H1 (cell line): Measurements from ENCODE around the gene TLCD3B. TPM values are rescaled to one million over a fixed set of nuclear protein-coding genes. Genes with fewer than 3 reads are reported as not detected.

Experiments used
- CTCF ChIA-PET: fragments of 300-600 bp; sonication (Branson Sonifier 250); formaldehyde crosslinking; loops from one replicate; lab custom pipeline; 2021; ENCODE audit not compliant: partially characterized antibody; lab: Charles Lee
- POLR2A ChIA-PET: fragments of 300-600 bp; sonication (Branson Sonifier 250); formaldehyde crosslinking; loops from one replicate; lab custom pipeline; 2021; ENCODE audit warnings: inconsistent platforms; ENCODE audit not compliant: partially characterized antibody; lab: Charles Lee
- DNase-seq, 2 experiments: peaks; one replicate each; pipeline versions ENCODE4 v3.0.0 to v3.0.0-alpha.2; 2010 to 2022; ENCODE audit warnings: low spot score in 2 of 2, low read depth in 1 of 2, mixed read lengths in 1 of 2
- FAIRE-seq: peaks from 2 replicates; lab custom pipeline; 2011; peaks lifted over from hg19 to GRCh38; lab: Jason Lieb, UNC
- H2AFZ ChIP-seq: 2 replicates; pipeline ENCODE4 v1.8.1; 2012; ENCODE audit warnings: low read length, inconsistent platforms
- H2AK5ac ChIP-seq: 2 replicates; pipeline ENCODE4 v1.6.1; 2013; ENCODE audit warnings: low read depth, low read length
- H2BK120ac ChIP-seq: replicated peaks from 2 replicates; pipeline ENCODE3; 2013; ENCODE audit warnings: low read depth, low read length, inconsistent platforms
- H2BK12ac ChIP-seq: 2 replicates; pipeline ENCODE4 v1.6.1; 2013; ENCODE audit warnings: low read depth, low read length
- H2BK15ac ChIP-seq: 2 replicates; pipeline ENCODE4 v1.6.1; 2013; ENCODE audit warnings: low read length
- H2BK20ac ChIP-seq: 2 replicates; pipeline ENCODE4 v1.6.1; 2013; ENCODE audit warnings: low read length
- H2BK5ac ChIP-seq: 2 replicates; pipeline ENCODE4 v1.6.1; 2013; ENCODE audit warnings: low read depth, low read length
- H3K14ac ChIP-seq: 2 replicates; pipeline ENCODE4 v1.6.1; 2013; ENCODE audit warnings: inconsistent platforms; ENCODE audit not compliant: insufficient read length
- H3K18ac ChIP-seq: 2 replicates; pipeline ENCODE4 v1.6.1; 2013; ENCODE audit warnings: low read length; ENCODE audit errors: extremely low read depth
- H3K23ac ChIP-seq: 2 replicates; pipeline ENCODE4 v1.6.1; 2013; ENCODE audit warnings: inconsistent platforms; ENCODE audit not compliant: insufficient read length
- H3K23me2 ChIP-seq: 2 replicates; pipeline ENCODE4 v1.6.1; 2013; ENCODE audit warnings: low read depth, low read length
- H3K27ac ChIP-seq: 2 replicates; pipeline ENCODE4 v1.6.1; 2011; ENCODE audit warnings: low read depth, low read length, inconsistent platforms
- H3K27me3 ChIP-seq, 4 experiments: replicated peaks in 1 of 4; 1 replicate in 1 of 4; 2 replicates in 3 of 4; pipeline versions ENCODE4 v1.6.1 to v1.8.1; 2011 to 2013; ENCODE audit warnings: low read length in 3 of 4, mild to moderate bottlenecking in 3 of 4, inconsistent platforms in 2 of 4, mixed read lengths in 2 of 4, moderate library complexity in 1 of 4; ENCODE audit not compliant: control insufficient read depth in 3 of 4, insufficient read depth in 3 of 4; ENCODE audit errors: extremely low read depth in 1 of 4
- H3K36me3 ChIP-seq, 4 experiments: 2 replicates each; pipeline versions ENCODE4 v1.6.1 to v1.8.1; 2011 to 2013; ENCODE audit warnings: mild to moderate bottlenecking in 4 of 4, low read length in 3 of 4, moderate library complexity in 2 of 4, control low read depth in 1 of 4, inconsistent platforms in 1 of 4; ENCODE audit not compliant: insufficient read depth in 4 of 4, control insufficient read depth in 2 of 4
- H3K4ac ChIP-seq: replicated peaks from 2 replicates; pipeline ENCODE3; 2013; ENCODE audit warnings: low read length, low read depth, mixed read lengths, inconsistent platforms; ENCODE audit not compliant: insufficient read length
- H3K4me1 ChIP-seq, 4 experiments: replicated peaks in 1 of 4; 1 replicate in 1 of 4; 2 replicates in 3 of 4; pipeline versions ENCODE4 v1.6.1 to v1.8.1; 2011 to 2013; ENCODE audit warnings: low read length in 3 of 4, inconsistent platforms in 2 of 4, mixed read lengths in 1 of 4; ENCODE audit not compliant: insufficient read depth in 4 of 4, control insufficient read depth in 3 of 4
- H3K4me2 ChIP-seq, 2 experiments: 2 replicates each; pipeline versions ENCODE4 v1.6.1 to v1.8.1; 2011 to 2013; ENCODE audit warnings: low read depth in 2 of 2, low read length in 2 of 2, control low read depth in 1 of 2, inconsistent platforms in 1 of 2, mild to moderate bottlenecking in 1 of 2; ENCODE audit not compliant: insufficient read depth in 1 of 2
- H3K4me3 ChIP-seq, 4 experiments: fragments of 200-600, 300-600 bp in 1 of 4; sonication (generic), shearing (Covaris generic), sonication (Bioruptor Twin) in 1 of 4; 2 replicates each; pipeline versions ENCODE4 v1.5.1 to v1.8.1; 2011 to 2016; ENCODE audit warnings: low read length in 4 of 4, low read depth in 3 of 4, control low read depth in 2 of 4, inconsistent platforms in 2 of 4, mild to moderate bottlenecking in 2 of 4, mixed read lengths in 1 of 4, moderate library complexity in 1 of 4; ENCODE audit not compliant: insufficient read depth in 2 of 4; ENCODE audit errors: extremely low read depth in 1 of 4
- H3K56ac ChIP-seq: replicated peaks from 2 replicates; pipeline ENCODE3; 2013; ENCODE audit warnings: low read depth, mild to moderate bottlenecking, mixed read lengths, low read length, inconsistent platforms; ENCODE audit not compliant: insufficient read length
- H3K79me1 ChIP-seq: 2 replicates; pipeline ENCODE4 v1.6.1; 2013; ENCODE audit warnings: low read depth, low read length, control low read depth
- H3K79me2 ChIP-seq, 2 experiments: 2 replicates each; pipeline versions ENCODE4 v1.6.1 to v1.8.1; 2012 to 2013; ENCODE audit warnings: low read length in 2 of 2, mild to moderate bottlenecking in 2 of 2, inconsistent platforms in 1 of 2; ENCODE audit not compliant: insufficient read depth in 2 of 2, control insufficient read depth in 1 of 2
- H3K9ac ChIP-seq, 4 experiments: replicated peaks in 1 of 4; 1 replicate in 1 of 4; 2 replicates in 3 of 4; pipeline versions ENCODE4 v1.6.1 to v1.8.1; 2011 to 2013; ENCODE audit warnings: low read depth in 3 of 4, low read length in 3 of 4, control low read depth in 2 of 4, mild to moderate bottlenecking in 2 of 4, moderate library complexity in 2 of 4, inconsistent platforms in 1 of 4; ENCODE audit errors: extremely low read depth in 1 of 4
- H3K9me3 ChIP-seq, 2 experiments: 2 replicates each; pipeline versions ENCODE4 v1.6.1 to v1.8.1; 2012 to 2013; ENCODE audit warnings: mild to moderate bottlenecking in 2 of 2, moderate library complexity in 2 of 2, control low read depth in 1 of 2, inconsistent platforms in 1 of 2, low read depth in 1 of 2, low read length in 1 of 2, mixed read lengths in 1 of 2; ENCODE audit not compliant: insufficient read depth in 2 of 2
- H4K20me1 ChIP-seq, 2 experiments: replicated peaks in 1 of 2; 2 replicates each; pipeline versions ENCODE3 to v1.8.1; 2011 to 2013; ENCODE audit warnings: inconsistent platforms in 2 of 2, low read length in 2 of 2, mild to moderate bottlenecking in 1 of 2; ENCODE audit not compliant: insufficient read depth in 2 of 2, control insufficient read depth in 1 of 2
- H4K5ac ChIP-seq: 2 replicates; pipeline ENCODE4 v1.6.1; 2013; ENCODE audit warnings: low read length, low read depth, mixed read lengths, inconsistent platforms; ENCODE audit not compliant: insufficient read length
- H4K8ac ChIP-seq: 2 replicates; pipeline ENCODE4 v1.8.0; 2013; ENCODE audit warnings: mild to moderate bottlenecking, moderate library complexity, low read length, inconsistent platforms; ENCODE audit not compliant: insufficient read depth; ENCODE audit errors: extremely low read depth
- H4K91ac ChIP-seq: replicated peaks from 2 replicates; pipeline ENCODE3; 2013; ENCODE audit warnings: low read length, mixed read lengths, inconsistent platforms; ENCODE audit not compliant: insufficient read length
- CTBP2 ChIP-seq: IDR thresholded peaks from 2 replicates; pipeline ENCODE4 v1.7.0; 2011; ENCODE audit warnings: borderline replicate concordance, mild to moderate bottlenecking, moderate library complexity, mixed read lengths, low read length; ENCODE audit not compliant: insufficient read depth, insufficient read length
- CTCF ChIP-seq, 3 experiments: IDR thresholded peaks; 1 replicate in 2 of 3; 2 replicates in 1 of 3; pipeline versions ENCODE4 v1.5.1 to v1.6.1; 2011; ENCODE audit warnings: low read length in 3 of 3, mild to moderate bottlenecking in 3 of 3, inconsistent platforms in 2 of 3, low read depth in 1 of 3, moderate library complexity in 1 of 3; ENCODE audit not compliant: insufficient read depth in 1 of 3; ENCODE audit errors: control extremely low read depth in 1 of 3
- KDM5A ChIP-seq: fragments of 200-600 bp; IDR thresholded peaks from 2 replicates; pipeline ENCODE4 v1.7.1; 2012; ENCODE audit warnings: mild to moderate bottlenecking, low read length, inconsistent platforms, mixed read lengths
- POLR2A ChIP-seq, 2 experiments: IDR thresholded peaks; 1 replicate in 1 of 2; 2 replicates in 1 of 2; pipeline ENCODE4 v1.6.1; 2011; ENCODE audit warnings: low read depth in 2 of 2, low read length in 2 of 2, mild to moderate bottlenecking in 2 of 2; ENCODE audit errors: control extremely low read depth in 1 of 2
- POLR2AphosphoS5 ChIP-seq: IDR thresholded peaks from 2 replicates; pipeline ENCODE4 v1.6.1; 2011; ENCODE audit warnings: low read depth, low read length
- POU5F1 ChIP-seq: IDR thresholded peaks from 2 replicates; pipeline ENCODE4 v1.6.1; 2011; ENCODE audit warnings: low read depth, mild to moderate bottlenecking, low read length, moderate library complexity
- RAD21 ChIP-seq, 2 experiments: IDR thresholded peaks in 1 of 2; conservative IDR thresholded peaks in 1 of 2; 2 replicates each; pipeline ENCODE4 v1.6.1; 2011; ENCODE audit warnings: low read depth in 2 of 2, low read length in 2 of 2, improper control_type of control experiment in 1 of 2, inconsistent platforms in 1 of 2, mild to moderate bottlenecking in 1 of 2, moderate library complexity in 1 of 2
- TBP ChIP-seq: IDR thresholded peaks from 2 replicates; pipeline ENCODE4 v1.6.1; 2011; ENCODE audit warnings: low read depth, low read length, improper control_type of control experiment
- WGBS, 2 experiments: shearing (Covaris generic) in 1 of 2; methylation state at CpG; one replicate each; pipeline versions ENCODE4 v1.1.6 to v1.1.7; 2013 to 2015; ENCODE audit warnings: low lambda C conversion rate in 2 of 2, mixed read lengths in 2 of 2, inconsistent platforms in 1 of 2, low coverage in 1 of 2, missing lambda C conversion rate in 1 of 2; ENCODE audit not compliant: insufficient replicate concordance in 2 of 2, insufficient coverage in 1 of 2, insufficient read length in 1 of 2; ENCODE audit errors: extremely low coverage in 1 of 2, missing lambda C conversion rate in 1 of 2; 5-methylcytosine and 5-hydroxymethylcytosine counted together
- polyA plus RNA-seq, 7 experiments: library from polyadenylated mRNA; depleted of rRNA in 3 of 7; stranded (reverse) in 5 of 7; unstranded in 2 of 7; fragments of >200 nt in 5 of 7; fragments of 200-250 nt in 2 of 7; gene quantifications; 1 replicate in 5 of 7; 2 replicates in 1 of 7; 4 replicates in 1 of 7; pipeline versions ENCODE4 v1.2.1 to v1.2.3, GENCODE V29; 2011 to 2013; ENCODE audit warnings: missing spikeins in 2 of 7, mixed read lengths in 2 of 7
- total RNA-seq: library from RNA; stranded (reverse); fragmentation: NEBNext Ultra II Directional; extraction: Animal tissue kit (Norgen Biotek cat#: 25700); gene quantifications from 2 replicates; pipeline ENCODE4 v1.2.1, GENCODE V29; 2021

TLCD3B gene
- total and polyA plus RNA-seq, 2 of the 8 experiments (the other 6 are each of a cell fraction or from before 2014, with no cell fraction given), result 15.2 to 26.9 TPM

DNA sequence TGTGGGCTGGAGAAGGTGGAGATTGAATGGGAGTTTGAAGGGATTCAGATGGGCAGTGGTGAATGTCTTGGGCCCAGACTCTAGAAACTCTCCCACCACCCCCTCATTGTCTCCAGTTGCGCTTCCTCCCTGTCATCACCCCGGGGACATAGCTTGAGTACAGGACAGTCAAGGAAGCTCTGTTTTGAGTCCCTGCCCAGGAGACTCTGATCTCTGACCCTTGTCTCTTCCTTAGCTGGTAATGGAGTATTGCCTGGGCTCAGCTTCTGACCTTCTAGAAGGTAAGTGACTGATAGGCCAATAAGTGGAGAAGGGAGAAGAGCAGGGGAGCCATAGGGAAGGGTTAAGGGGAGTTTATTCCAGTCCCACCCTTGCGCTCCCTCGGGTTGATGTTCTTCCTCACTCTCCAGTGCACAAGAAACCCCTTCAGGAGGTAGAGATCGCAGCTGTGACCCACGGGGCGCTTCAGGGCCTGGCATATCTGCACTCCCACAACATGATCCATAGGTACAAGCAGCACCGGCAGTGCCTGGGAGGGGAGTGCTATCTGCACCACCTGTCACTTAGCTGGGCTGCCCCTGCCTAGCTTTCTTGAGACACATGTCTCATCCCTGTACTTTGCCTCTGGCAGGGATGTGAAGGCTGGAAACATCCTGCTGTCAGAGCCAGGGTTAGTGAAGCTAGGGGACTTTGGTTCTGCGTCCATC is 52.4 kb downstream of the TLCD3B start:
- Histone ChIP-seq H3K4me3 (no peak overlapping the region), H3K27me3 (no peaks in the 10 kb centered on the region), H3K4ac (no peak overlapping the region), H3K36me3 (peaks cover 14 to 50% (median 44%) of the 10 kb centered on the region in 4 experiments), H3K23me2 (peaks cover 7% of the 10 kb centered on the region; the same call in 1 of the 2 replicates), H2AFZ (no peak overlapping the region), H3K56ac (no peak overlapping the region), H4K20me1 (peaks cover 4 to 18% of the 10 kb centered on the region in 2 experiments), H3K9ac (no peak overlapping the region), H3K4me1 (peaks cover 4 to 20% (median 7%) of the 10 kb centered on the region in 4 experiments), H3K79me1 (peaks cover 25% of the 10 kb centered on the region), H2BK20ac (no peak overlapping the region), H4K91ac (no peak overlapping the region), H2BK12ac (no peak overlapping the region), H3K23ac (no peak overlapping the region), H3K79me2 (peaks cover 9 to 34% of the 10 kb centered on the region in 2 experiments), H4K8ac (peak overlapping the region; percentile 54), H4K5ac (no peak overlapping the region), H2BK120ac (no peak overlapping the region), H3K9me3 (no peaks in the 10 kb centered on the region), H2BK15ac (no peak overlapping the region), H3K14ac (no peak overlapping the region), H3K27ac (no peak overlapping the region), H2AK5ac (no peak overlapping the region), H3K4me2 (no peak overlapping the region), H2BK5ac (no peak overlapping the region), H3K18ac (no peak overlapping the region)
- WGBS, 2 experiments, result 88% methylated on average over 9 of the region's 9 CpGs; no CpG with 5 or more reads in 1 of the 2 experiments
- CTCF ChIA-PET, result interaction anchor here (1.2 to 4.4 kb wide), 3 partner anchors 15 to 130 kb away, joined by 3 to 19 read pairs (median 4); no protein-coding TSS in a partner anchor
- POLR2A ChIA-PET, result interaction anchor here (0.9 to 1.3 kb wide), 4 partner anchors 11 to 95 kb away, joined by 3 read pairs; no protein-coding TSS in a partner anchor
- DNase-seq (no peak), FAIRE-seq (no peak)
- TF ChIP-seq POLR2AphosphoS5, result no peak
- no peak for TF ChIP-seq CTCF (IDR thresholded peaks at IDR 0.05; ENCODE audit: control extremely low read depth in 1 of 3, insufficient read depth in 1 of 3, low read depth in 1 of 3, low read length in 3 of 3)
- no peak for TF ChIP-seq TBP
- no peak for TF ChIP-seq KDM5A
- no peak for TF ChIP-seq RAD21 (IDR thresholded peaks at IDR 0.05 in 1 of 2, conservative IDR thresholded peaks at IDR 0.05 in 1 of 2; ENCODE audit: low read depth in 2 of 2, low read length in 2 of 2)
- TF ChIP-seq POLR2A (IDR thresholded peaks at IDR 0.05; ENCODE audit: control extremely low read depth in 1 of 2, low read depth in 2 of 2, low read length in 2 of 2), result no peak
- TF ChIP-seq POU5F1, result no peak
- no peak for TF ChIP-seq CTBP2
